ENCODE results near the gene TPSB2.

DNA sequence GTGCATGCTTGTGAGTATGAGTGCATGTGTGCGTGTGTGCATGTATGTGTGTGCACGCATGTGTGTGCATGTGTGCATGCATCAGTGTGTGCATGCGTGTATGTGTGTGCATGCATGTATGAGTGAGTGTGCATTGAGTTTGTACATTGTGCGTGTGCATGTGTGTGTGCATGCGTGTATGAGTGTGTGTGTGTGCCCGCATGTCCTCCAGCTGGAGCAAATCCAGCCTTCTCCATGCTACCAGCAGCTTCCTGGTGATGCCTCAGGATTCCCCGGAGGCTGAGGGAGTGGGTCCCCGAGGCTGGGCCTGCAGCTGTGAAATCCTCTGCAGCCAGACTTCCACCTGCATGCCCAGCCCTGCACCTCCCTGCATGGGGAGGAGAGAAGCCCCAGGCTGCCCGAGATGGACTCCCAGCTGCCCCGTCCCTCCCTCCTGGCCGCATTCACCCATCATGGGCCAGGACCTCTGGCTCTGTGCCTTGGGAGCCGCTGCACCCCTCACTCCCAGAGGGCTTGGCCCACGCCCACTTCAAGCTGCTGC is 35.2 kb upstream of the TPSB2 start:
- TF ChIP-seq, protein P1, sequence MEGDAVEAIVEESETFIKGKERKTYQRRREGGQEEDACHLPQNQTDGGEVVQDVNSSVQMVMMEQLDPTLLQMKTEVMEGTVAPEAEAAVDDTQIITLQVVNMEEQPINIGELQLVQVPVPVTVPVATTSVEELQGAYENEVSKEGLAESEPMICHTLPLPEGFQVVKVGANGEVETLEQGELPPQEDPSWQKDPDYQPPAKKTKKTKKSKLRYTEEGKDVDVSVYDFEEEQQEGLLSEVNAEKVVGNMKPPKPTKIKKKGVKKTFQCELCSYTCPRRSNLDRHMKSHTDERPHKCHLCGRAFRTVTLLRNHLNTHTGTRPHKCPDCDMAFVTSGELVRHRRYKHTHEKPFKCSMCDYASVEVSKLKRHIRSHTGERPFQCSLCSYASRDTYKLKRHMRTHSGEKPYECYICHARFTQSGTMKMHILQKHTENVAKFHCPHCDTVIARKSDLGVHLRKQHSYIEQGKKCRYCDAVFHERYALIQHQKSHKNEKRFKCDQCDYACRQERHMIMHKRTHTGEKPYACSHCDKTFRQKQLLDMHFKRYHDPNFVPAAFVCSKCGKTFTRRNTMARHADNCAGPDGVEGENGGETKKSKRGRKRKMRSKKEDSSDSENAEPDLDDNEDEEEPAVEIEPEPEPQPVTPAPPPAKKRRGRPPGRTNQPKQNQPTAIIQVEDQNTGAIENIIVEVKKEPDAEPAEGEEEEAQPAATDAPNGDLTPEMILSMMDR (IDR thresholded peaks at IDR 0.05): no peak
- no peak for TF ChIP-seq ZFX (IDR thresholded peaks at IDR 0.05; ENCODE audit: borderline replicate concordance)
